ENCODE data around the gene RAB38. TPM values are rescaled to one million over a fixed set of nuclear protein-coding genes. Genes with fewer than 3 reads are reported as not detected.

Gene RAB38
- total and polyA plus RNA-seq, 7 donors: 0.20 to 0.63 (median 0.24) TPM; not detected in 1

GRCh38 chr11:88086297-88086696 is 88.9 kb downstream of the RAB38 start:
- intact Hi-C loops (cut with DNase I): no loop called here
- no peak overlapping the region for H3K27ac ChIP-seq
- WGBS, 3 donors: 94 to 97% (median 96%) methylated on average over 2 of the region's 2 CpGs
- TF ChIP-seq CTCF (IDR thresholded peaks at IDR 0.05): no peak
- H3K4me1 ChIP-seq: no peaks in the 10 kb centered on the region
- H3K36me3 ChIP-seq (ENCODE audit: insufficient read depth in 1 of 2, low read depth in 1 of 2): no peaks in the 10 kb centered on the region
- no peak for DNase-seq
- H3K9me3 ChIP-seq: no peaks in the 10 kb centered on the region
- no peaks in the 10 kb centered on the region for H3K27me3 ChIP-seq (ENCODE audit: insufficient read depth in 3 of 3, low read length in 2 of 3)
- ATAC-seq: no peak
- no peak overlapping the region for H3K4me3 ChIP-seq

GRCh38 chr11:88070437-88070836 is 104.8 kb downstream of the RAB38 start:
- ATAC-seq (no peak), DNase-seq (no peak)
- no peak for TF ChIP-seq CTCF (IDR thresholded peaks at IDR 0.05)
- Histone ChIP-seq H3K9me3 (peaks cover 3% of the 10 kb centered on the region), H3K4me1 (no peaks in the 10 kb centered on the region), H3K27me3 (ENCODE audit: insufficient read depth in 3 of 3, low read length in 2 of 3) (no peaks in the 10 kb centered on the region), H3K36me3 (ENCODE audit: insufficient read depth in 1 of 2, low read depth in 1 of 2) (no peaks in the 10 kb centered on the region), H3K27ac (no peak overlapping the region), H3K4me3 (no peak overlapping the region)
- WGBS, 3 donors: 31 to 33% (median 33%) methylated on average over 1 of the region's 1 CpG
- intact Hi-C loops (cut with DNase I): no loop called here

GRCh38 chr11:88068848-88069554 is 106.2 kb downstream of the RAB38 start:
- DNase-seq (no peak), ATAC-seq (no peak)
- WGBS, 3 donors: 92 to 98% (median 93%) methylated on average over 22 to 27 of the region's 27 CpGs
- intact Hi-C loops (cut with DNase I): no loop called here
- no peaks in the 10 kb centered on the region for H3K9me3 ChIP-seq
- no peaks in the 10 kb centered on the region for H3K36me3 ChIP-seq (ENCODE audit: insufficient read depth in 1 of 2, low read depth in 1 of 2)
- no peak overlapping the region for H3K4me3 ChIP-seq
- H3K27ac ChIP-seq: no peak overlapping the region
- H3K4me1 ChIP-seq: no peaks in the 10 kb centered on the region
- TF ChIP-seq CTCF (IDR thresholded peaks at IDR 0.05): no peak
- no peaks in the 10 kb centered on the region for H3K27me3 ChIP-seq (ENCODE audit: insufficient read depth in 3 of 3, low read length in 2 of 3)

GRCh38 chr11:88066090-88066489 is 109.2 kb downstream of the RAB38 start:
- ATAC-seq: no peak
- H3K27ac ChIP-seq: no peak overlapping the region
- no peak overlapping the region for H3K4me3 ChIP-seq
- TF ChIP-seq CTCF (IDR thresholded peaks at IDR 0.05): no peak
- intact Hi-C loops (cut with DNase I): no loop called here
- DNase-seq: no peak
- H3K27me3 ChIP-seq (ENCODE audit: insufficient read depth in 3 of 3, low read length in 2 of 3): peaks cover 0 to 2% (median 0%) of the 10 kb centered on the region in 3 donors
- WGBS, 3 donors: 47 to 61% (median 54%) methylated on average over 2 of the region's 2 CpGs
- H3K9me3 ChIP-seq: no peaks in the 10 kb centered on the region
- H3K4me1 ChIP-seq: no peaks in the 10 kb centered on the region
- no peaks in the 10 kb centered on the region for H3K36me3 ChIP-seq (ENCODE audit: insufficient read depth in 1 of 2, low read depth in 1 of 2)
